Left ventricle myocardium superior (tissue), 1 donor: ENCODE measurements around the gene TADA3. TPM values are rescaled to one million over a fixed set of nuclear protein-coding genes. Genes with fewer than 3 reads are reported as not detected.
A peak's percentile ranks its signal among the peaks of the same experiment; 100 is the strongest.

ENCODE experiments used
- ATAC-seq: fragments of 200-7000 bp; cut with Tn5 transposase; one replicate; pipeline ENCODE4 v1.9.1; 2020; ENCODE audit warnings: mild to moderate bottlenecking, moderate library complexity
- DNase-seq: peaks from one replicate; pipeline ENCODE4 v3.0.0-alpha.2; 2020
- intact Hi-C: fragments of 100-400 bp; cut with micrococcal nuclease; formaldehyde crosslinking; loops from one replicate; pipeline ENCODE4 v1.11.0; 2022
- long read RNA-seq: library from polyadenylated mRNA; unstranded; transcript quantifications from one replicate; pipeline ENCODE4 v2.0.0, GENCODE V29; 2021
- total RNA-seq: library from RNA; stranded (reverse); fragmentation: NEBNext Ultra II Directional; extraction: Animal tissue kit (Norgen Biotek cat#: 25700); gene quantifications from one replicate; pipeline ENCODE4 v1.2.1, GENCODE V29; 2021
- donor health status: DM: no; HTN: yes; CAD: no; lungs with severe emphysema.

The TADA3 gene
- 45.9 TPM for total RNA-seq
- long read RNA-seq, transcript TADA3-201 (9 exons, 2,355 nt) = major isoform, 73 of 108 reads
- long read RNA-seq, partial matches to known transcripts = 29 of 108 reads
- long read RNA-seq, other reads (novel, unspliced or antisense) = 5 of 108 reads

- DNase-seq (peak; percentile 97), ATAC-seq (peak; percentile 94)
- intact Hi-C loops = no loop called here
These were observed at the start of gene TADA3, which contains the start of gene ARPC4 for GRCh38 chr3:9792405-9793160. Gene TADA3, minus strand, starts transcription at chr3:9792473. Its CDS starts 1,007 bp downstream, at chr3:9791466. Gene ARPC4, plus strand, starts transcription at chr3:9793082. Its CDS starts 40 bp downstream, at chr3:9793122.

GRCh38 chr3:9841015-9841414 lies 48.7 kb upstream of the TADA3 start:
- ATAC-seq (no peak), DNase-seq (no peak)
- intact Hi-C loops = no loop called here

- ATAC-seq (no peak), DNase-seq (peak; percentile 14)
- intact Hi-C loops = no loop called here
These were observed 46.6 kb upstream of the TADA3 start for GRCh38 chr3:9838856-9839255.

GRCh38 chr3:9837701-9838582 lies 45.7 kb upstream of the TADA3 start:
- ATAC-seq = no peak
- peak; percentile 14 for DNase-seq
- intact Hi-C loops = no loop called here

GRCh38 chr3:9834520-9835380 lies 42.5 kb upstream of the TADA3 start:
- ATAC-seq = no peak
- intact Hi-C loops = no loop called here
- DNase-seq = peak; percentile 11

GRCh38 chr3:9833078-9833477 lies 40.8 kb upstream of the TADA3 start:
- no peak for ATAC-seq

GRCh38 chr3:9831253-9831652 lies 39.0 kb upstream of the TADA3 start:
- no peak for ATAC-seq
- intact Hi-C loops = no loop called here
- DNase-seq = no peak

More at GRCh38 chr3:9833078-9833477, 40.8 kb upstream of the TADA3 start:
- intact Hi-C loops = no loop called here
- no peak for DNase-seq

- ATAC-seq (no peak), DNase-seq (peak; percentile 26)
- intact Hi-C loops = no loop called here
These were observed 36.8 kb upstream of the TADA3 start for GRCh38 chr3:9828801-9829755.

GRCh38 chr3:9826815-9827573 lies 34.7 kb upstream of the TADA3 start:
- DNase-seq (peak; percentile 13), ATAC-seq (no peak)
- intact Hi-C loops = no loop called here

- intact Hi-C loops = no loop called here
- DNase-seq = peak; percentile 13
- ATAC-seq = no peak
These were observed 33.3 kb upstream of the TADA3 start for GRCh38 chr3:9825451-9826040.

GRCh38 chr3:9820946-9821345 lies 28.7 kb upstream of the TADA3 start:
- intact Hi-C loops = no loop called here
- ATAC-seq = no peak
- no peak for DNase-seq

- no peak for DNase-seq
- no peak for ATAC-seq
- intact Hi-C loops = no loop called here
These were observed 28.3 kb upstream of the TADA3 start for GRCh38 chr3:9820543-9820942.

- ATAC-seq (no peak), DNase-seq (no peak)
- intact Hi-C loops = no loop called here
These were observed 26.5 kb upstream of the TADA3 start for GRCh38 chr3:9818666-9819335.

GRCh38 chr3:9817436-9817835 lies 25.2 kb upstream of the TADA3 start:
- ATAC-seq (no peak), DNase-seq (no peak)
- intact Hi-C loops = no loop called here

- intact Hi-C loops = no loop called here
- ATAC-seq = no peak
- no peak for DNase-seq
These were observed 23.7 kb upstream of the TADA3 start for GRCh38 chr3:9815986-9816385.

GRCh38 chr3:9812870-9813483 lies 20.7 kb upstream of the TADA3 start:
- intact Hi-C loops = no loop called here
- ATAC-seq = no peak
- no peak for DNase-seq
